Activated naive CD4-positive, alpha-beta T cell treated with Interleukin-2 at 50 U/mL for 16 hours (primary cell): ENCODE data around the gene MYRIP.
A peak's percentile ranks its signal among the peaks of the same experiment; 100 is the strongest.

Experiments
- DNase-seq: peaks from one replicate; pipeline ENCODE4 v3.0.0-alpha.2; 2020

Gene MYRIP

GRCh38 chr3:40191850-40192448 lies 382.5 kb downstream of the MYRIP start:
- peak; percentile 59 for DNase-seq

DNA sequence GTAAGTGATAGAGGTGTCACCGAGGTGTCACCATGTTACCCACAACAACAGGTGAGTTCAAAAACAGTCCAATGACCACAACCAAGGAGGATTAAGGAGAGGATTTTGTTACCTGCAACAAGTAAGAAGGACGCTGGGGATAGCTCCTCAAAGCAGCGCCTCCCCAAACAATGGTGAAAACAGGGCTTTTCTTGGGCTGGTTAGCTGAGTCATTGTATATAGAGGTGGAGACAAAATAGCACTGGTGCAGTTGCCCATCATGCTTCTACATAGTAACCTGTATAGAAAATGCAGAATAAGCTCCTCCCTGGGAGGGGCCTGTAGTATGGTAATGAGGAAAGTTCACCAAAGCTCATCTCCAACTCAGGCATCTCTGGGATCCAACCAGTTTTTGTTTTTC lies 383.2 kb downstream of the MYRIP start:
- no peak for DNase-seq

- DNase-seq, result no peak
Measured at GRCh38 chr3:40196966-40197365, 387.6 kb downstream of the MYRIP start.

GRCh38 chr3:40200692-40201316 lies 391.4 kb downstream of the MYRIP start:
- DNase-seq, result no peak

- DNase-seq, result no peak
Measured at GRCh38 chr3:40201770-40202169, 392.4 kb downstream of the MYRIP start.

DNA sequence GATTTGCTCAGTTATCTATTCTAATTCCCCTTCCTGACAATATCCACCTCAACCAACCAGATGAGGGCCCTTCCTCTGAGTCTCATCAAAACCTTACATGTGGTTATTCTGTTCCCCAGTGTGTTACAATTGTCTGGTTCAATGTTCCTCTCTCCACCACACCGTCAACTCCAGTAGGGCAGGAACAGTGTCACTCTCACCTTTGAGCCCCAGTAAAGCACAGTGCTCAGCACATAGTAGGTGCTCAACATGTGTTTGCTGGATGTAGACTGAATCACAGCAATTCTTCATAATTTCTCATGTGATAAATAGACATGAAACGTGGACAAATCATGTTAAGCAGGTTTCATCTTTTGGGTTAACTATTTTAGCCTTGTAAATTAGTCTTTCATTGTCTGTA lies 397.1 kb downstream of the MYRIP start:
- no peak for DNase-seq

- DNase-seq, result no peak
Measured at GRCh38 chr3:40207796-40208195, 398.4 kb downstream of the MYRIP start.

DNA sequence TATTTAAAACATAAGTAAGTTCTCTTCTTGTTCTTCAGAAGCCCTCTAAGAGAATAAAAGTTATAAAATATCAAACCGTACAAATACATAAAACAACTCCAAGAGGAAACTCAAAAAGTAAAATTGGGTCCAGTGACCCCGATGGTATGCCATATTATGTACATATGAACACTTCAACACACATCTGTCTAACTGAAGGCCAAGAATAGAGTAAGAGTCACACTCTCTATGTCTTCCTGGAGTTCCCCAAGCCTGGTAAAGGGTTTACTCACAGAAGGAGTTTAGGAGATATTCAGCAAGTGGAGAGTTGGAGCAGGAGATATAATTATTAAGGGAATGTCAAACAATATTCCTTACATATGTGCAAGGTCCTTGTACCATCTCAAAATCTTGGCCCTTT lies 398.8 kb downstream of the MYRIP start:
- no peak for DNase-seq

DNA sequence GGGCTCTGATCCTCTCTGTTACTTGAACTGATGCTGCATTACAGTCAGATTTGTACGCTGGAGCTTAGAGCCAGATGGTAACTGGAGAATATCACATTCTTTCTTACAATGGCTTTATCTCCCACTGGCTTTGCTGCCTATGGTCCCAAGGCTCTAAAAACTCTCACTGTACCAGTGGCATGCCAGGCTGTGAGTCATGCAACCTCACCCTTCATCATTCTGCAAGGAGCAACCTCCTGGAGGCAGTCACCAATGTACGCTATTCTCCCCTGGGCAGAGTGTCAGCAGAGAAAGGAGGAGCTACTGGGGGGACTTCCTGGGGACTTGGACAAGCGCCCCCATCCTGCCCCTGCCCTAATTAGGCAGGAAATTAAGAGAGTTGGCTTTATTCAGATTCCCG lies 402.2 kb downstream of the MYRIP start:
- no peak for DNase-seq

- DNase-seq, result no peak
Measured at GRCh38 chr3:40213556-40213955, 404.1 kb downstream of the MYRIP start.

- DNase-seq, result no peak
Measured at GRCh38 chr3:40215015-40215414, 405.6 kb downstream of the MYRIP start.

GRCh38 chr3:40216471-40216870 lies 407.1 kb downstream of the MYRIP start:
- no peak for DNase-seq

DNA sequence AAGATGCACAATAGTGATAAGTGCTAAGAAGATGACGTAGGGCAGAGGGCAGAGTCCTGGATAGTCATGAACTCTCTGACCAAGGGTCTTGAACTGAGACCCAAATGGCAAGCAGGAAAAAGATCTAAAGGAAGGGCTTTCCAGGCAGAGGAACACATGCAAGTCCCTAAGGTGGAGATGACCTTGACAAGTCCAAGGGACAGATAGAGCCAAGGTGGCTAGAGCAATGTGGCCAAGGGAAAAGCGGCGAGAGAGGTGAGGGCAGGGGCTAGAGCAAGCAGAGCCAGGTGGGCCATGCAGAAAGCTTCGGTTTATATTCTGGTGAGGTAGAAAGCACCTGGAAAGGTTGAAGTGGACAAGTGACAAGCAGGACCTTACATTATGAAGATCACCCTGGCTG lies 414.4 kb downstream of the MYRIP start:
- DNase-seq, result no peak

DNA sequence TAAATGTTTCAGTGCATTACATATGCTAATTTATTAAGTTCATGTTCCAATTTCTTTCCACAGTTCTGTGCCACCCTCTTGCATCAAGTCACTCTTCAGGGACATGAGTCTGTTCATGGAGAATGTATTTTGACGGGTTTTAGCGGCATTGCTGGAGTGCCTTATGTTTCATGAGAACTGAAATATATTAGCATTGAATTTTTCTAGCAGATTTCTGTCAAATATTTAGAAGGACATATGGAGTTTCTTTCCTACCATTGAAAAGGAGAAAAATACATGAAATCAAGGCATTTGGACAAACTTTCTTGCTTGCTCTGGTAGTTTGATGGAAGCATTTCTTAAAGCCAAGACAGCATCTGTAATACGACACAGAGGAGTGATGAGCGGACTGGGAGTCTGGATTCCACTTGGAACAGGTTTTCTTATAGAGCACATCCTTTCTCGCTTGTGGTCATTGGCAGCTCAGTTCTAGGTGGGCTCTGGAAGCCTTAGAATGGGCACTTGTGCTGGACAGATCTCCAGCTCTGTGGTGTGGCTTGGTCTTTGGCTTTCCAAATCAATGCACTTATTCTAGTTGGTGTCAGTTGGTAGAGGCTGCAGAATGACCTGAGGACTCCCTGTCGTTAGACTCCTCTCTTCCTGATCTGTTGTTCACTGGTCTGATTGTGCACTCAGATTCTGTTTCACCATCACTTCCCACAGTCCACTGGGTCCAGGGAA lies 415.5 kb downstream of the MYRIP start:
- DNase-seq, result no peak

DNA sequence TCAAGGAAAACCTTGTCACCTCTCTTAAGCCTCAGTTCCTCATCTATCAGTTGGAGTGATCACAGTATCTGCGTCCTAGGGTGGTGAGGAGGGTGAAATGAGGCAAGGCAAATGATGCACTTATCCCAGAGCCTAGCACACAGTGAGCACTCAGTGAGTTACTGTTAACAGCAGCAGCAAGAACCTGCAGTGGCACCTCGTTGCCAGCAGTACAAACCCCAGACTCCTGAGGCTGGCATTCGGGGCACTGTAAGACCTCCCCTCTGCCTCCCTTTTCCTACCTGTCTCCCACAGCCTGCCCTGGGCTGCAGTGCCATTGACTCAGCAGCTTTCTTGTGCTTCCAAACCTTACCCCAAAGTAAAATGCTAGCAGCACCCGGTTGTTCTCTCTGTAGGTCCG lies 417.2 kb downstream of the MYRIP start:
- no peak for DNase-seq

- DNase-seq, result no peak
Measured at GRCh38 chr3:40228792-40229350, 419.5 kb downstream of the MYRIP start.

DNA sequence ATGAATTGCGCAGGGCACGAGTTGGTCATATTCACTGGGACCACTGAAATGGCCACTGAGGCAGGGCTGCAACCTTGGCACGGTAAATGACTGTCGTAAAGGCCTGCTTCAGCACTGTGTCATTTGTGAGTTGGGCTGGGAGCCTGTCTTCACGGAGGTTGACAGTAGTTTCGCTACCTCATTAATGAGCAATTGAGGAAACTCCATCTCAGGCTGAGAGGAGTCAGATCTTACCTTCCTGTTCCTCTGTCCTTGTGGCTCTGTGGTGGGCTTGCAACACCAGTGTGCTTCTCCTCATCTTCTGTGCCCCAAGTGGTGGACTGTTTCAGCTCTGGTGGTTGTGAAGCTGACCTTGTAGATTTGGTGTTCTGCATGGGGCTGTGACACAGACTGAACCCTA lies 420.0 kb downstream of the MYRIP start:
- DNase-seq, result no peak

DNA sequence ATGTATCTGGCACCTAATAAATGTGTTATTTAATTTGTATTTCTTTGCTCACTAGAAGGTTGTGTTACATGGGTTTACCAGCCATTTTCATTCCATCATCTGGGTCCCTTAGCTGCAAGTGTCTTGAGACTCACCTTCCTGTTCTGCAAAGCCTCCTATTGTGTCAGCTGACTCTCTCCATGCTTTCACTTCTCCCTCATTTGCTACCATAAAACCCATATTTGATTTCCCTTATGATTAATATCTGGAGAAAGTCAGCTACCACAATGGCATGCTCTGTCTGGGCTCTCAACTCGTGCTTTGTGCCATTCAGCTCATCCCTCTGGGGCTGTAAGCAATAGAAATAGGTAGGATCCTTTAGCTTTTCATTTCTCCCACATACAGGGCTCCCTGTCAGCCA lies 420.6 kb downstream of the MYRIP start:
- no peak for DNase-seq

DNA sequence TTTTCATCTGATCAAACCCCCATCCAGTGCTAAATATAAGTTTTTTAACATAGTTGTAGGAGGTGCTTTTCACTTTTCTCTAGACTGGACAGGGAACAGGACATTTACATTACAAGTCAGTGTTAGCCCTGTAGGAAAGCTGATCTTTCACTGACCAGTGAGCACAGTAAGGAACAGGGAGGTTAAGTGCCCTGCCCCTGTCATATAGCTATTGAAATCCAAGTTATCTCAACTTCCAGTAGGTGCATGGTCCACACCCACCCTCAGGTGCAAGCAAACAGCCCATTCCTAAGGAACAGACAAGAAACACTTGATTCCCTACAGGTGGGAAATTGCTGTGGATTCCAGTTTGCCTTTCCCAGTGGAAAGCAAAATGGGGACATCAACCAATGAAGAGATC lies 421.0 kb downstream of the MYRIP start:
- no peak for DNase-seq

DNA sequence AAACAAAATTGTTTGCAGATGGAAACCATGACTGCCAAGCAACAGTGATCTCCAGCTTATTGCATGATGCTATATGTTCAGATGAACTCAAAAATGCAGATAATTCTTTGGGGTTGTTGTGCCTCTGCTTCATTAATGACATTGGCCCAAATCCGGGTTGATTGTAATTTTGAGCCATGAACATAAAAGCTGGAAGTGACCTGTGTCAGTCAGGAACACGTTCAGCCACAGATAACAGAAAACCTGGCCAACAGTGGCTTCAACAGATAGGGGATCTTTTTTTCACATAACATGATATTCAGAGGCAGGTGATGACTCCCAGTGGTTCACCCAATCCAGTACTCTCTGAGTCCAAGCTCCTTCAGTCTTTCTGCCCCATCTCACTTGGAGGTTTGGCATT lies 423.2 kb downstream of the MYRIP start:
- no peak for DNase-seq

DNA sequence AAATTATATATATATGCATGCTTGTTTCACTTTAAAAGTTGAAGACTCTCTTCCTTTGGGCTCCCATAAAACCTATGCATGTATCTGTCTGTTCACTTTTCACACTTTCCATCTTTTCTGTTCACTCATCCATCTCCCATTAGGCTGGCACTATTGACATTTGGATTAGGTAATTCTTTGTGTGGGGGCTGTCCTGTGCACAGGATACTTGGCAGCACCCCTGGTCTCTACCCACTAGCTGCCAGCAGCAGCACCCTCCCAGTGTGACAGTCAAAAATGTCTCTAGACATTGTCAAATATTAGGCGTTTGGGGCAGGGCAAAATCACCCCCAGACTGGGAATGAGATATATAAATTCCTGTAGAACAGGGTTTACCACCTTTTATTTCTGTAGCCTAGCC lies 427.8 kb downstream of the MYRIP start:
- no peak for DNase-seq

GRCh38 chr3:40237889-40238571 lies 428.6 kb downstream of the MYRIP start:
- no peak for DNase-seq

DNA sequence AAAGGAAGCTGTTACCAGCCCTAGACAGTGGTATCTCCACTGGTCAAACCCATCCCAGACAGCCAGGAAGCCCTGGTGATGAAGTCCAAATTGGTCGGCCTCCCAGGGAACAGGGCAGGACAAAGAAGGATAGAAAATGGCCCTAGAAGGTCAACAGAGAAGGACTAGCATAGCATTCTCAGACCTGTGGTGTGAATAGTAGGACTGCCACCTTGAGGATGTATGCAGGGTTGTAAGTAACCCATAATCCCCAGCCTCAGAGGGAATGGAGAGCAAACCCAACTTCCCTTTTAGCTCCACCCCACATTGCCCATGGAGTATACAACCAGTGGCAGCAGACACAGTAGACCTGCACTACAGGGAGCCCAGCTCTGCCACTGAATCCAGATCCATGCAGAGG lies 431.5 kb downstream of the MYRIP start:
- no peak for DNase-seq

DNA sequence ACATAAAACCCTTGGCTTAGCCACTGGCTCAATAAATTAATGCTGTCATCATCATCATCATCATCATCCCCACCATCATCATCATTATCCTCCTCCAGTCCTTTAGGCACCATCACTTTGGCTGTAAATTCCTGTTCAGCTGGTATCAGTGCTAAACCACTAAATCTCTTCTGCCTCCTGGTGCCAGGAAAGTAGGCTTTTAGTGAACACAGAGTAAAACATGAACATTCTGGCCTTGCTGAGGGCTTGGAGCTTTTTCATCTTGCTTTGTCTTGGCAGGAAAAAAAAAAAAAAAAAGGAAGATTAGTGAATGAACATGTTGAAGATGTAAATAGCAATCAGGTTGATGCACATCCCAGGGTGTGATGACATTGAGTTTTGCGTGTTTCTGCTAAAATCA lies 432.8 kb downstream of the MYRIP start:
- no peak for DNase-seq
